ENCODE data around the gene ENPP3.
"Not testable (repeated sequence)": the region's sequence is repeated elsewhere in the genome, so short reads cannot be mapped to it uniquely, and the experiment has no call there.

ENPP3 gene

DNA sequence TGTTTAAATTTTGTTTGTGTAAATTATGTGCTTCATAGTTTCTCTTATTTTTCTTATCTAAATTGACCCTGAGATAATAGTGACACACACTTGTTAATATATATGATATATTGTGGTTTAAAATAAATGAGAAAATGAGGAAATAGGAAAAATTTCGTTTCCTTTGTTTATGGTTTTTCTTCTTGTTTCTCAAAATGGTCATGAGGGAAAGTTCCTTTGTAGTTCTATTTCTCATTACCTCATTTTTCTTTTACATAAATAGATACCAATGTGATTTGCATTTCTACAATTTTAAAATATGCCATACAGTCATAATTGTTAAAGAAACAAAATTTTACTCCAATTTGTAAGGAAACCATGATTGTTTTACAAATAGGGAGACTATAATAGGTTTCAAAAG lies 54.9 kb downstream of the ENPP3 start:
- no peak for DNase-seq

GRCh38 chr6:131692589-131692988 lies 55.5 kb downstream of the ENPP3 start:
- DNase-seq: no peak

DNA sequence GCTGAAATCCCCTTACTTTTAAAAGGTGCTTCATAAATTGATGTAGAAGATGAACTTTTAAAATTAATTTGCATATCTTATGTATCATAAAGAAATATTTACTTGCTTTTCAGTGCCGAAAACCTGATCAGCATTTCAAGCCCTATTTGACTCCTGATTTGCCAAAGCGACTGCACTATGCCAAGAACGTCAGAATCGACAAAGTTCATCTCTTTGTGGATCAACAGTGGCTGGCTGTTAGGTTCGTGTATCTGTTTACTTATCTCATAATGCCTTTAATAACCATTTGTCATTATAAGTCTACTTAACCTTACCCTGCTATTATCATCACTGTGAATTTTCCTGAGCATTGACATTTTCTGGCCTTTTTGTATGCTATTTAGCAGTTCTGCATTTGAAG lies 56.3 kb downstream of the ENPP3 start:
- no peak for DNase-seq

GRCh38 chr6:131694832-131695426 lies 57.8 kb downstream of the ENPP3 start:
- peak; percentile 71 for DNase-seq

GRCh38 chr6:131696956-131697355 lies 59.9 kb downstream of the ENPP3 start:
- no peak for DNase-seq

- DNase-seq: not testable (repeated sequence)
These were observed 63.7 kb downstream of the ENPP3 start for GRCh38 chr6:131700851-131701250.

DNA sequence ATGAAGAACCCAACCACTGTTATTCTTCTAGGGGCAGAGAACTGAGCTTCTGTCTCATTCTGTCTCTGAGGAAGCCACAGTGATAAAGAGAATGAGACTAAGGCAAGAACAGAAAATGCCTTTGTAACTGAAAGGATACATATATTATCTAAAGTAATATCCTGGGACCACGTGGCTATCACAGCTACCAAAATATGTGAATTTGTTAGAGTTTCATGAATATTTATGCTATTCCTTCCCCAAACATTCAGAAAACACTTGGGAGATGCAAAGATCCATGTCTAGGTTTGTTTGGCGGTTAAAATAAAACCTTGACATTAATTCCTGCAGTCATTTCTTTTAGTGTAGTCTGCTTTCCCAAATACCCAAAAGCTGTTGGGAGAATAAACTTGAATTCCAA lies 66.8 kb downstream of the ENPP3 start:
- DNase-seq: not testable (repeated sequence)

- DNase-seq: not testable (repeated sequence)
These were observed 73.8 kb downstream of the ENPP3 start, which contains the start of gene CTAGE9 for GRCh38 chr6:131710917-131711316. Gene CTAGE9 (minus strand): TSS chr6:131711017. CDS start chr6:131711017, 0 bp downstream.

DNA sequence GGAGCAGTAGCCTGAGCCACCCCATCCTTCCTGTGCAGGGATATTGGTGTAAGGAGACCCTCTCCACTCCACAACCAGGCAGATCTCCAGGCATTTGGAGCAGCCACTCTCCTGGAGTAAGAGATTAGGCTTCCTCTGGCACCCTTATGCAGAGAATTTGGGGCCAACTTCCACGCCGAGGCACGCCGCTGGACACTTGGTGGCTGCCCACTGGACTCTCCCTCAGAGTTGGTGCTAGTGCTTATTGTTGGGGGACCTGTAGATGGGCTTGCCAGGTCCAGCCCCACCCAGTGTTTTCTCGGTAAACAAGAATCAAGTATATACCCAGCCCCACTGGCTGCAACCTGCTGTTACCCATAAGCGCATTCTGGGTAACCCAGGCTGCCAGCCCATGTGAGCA lies 78.5 kb downstream of the ENPP3 start:
- not testable (repeated sequence) for DNase-seq

- no peak for DNase-seq
These were observed 80.9 kb downstream of the ENPP3 start for GRCh38 chr6:131717836-131718542.

DNA sequence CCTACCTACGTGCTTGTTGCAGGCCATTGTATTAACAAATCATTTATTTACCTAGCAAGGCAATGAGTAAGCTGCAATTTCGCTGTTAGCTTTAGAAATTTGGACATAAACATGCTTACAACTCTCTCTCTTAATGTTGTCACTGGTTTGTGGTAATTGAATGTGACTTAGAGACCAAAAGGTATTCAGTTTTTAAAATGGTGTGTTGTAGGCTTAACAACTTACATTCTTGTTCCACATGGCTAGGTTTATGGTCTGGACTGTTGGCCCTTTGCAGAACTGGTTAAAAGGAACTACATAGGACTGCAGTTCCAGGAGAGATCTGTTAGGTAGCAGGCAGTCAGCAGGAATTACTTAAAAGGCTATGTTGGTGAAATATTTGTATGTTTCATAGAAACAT lies 84.1 kb downstream of the ENPP3 start:
- no peak for DNase-seq

- no peak for DNase-seq
These were observed 87.0 kb downstream of the ENPP3 start for GRCh38 chr6:131724114-131724513.

DNA sequence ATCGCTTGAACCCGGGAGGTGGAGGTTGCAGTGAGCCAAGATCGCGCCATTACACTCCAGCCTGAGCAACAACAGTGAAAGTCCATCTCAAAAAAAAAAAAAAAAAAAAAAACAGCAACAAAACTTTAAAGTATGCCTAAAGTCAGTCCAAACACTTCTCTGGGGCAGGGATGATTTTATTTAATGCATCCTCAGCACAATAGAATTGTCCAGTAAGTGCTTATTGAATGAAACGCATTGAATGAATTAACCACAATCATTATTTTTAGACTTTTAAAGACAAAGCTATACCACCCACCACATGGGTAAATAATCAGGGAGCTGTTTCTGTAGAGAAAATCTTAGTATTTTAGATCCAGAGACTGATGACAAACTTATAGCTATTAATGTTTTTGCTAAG lies 90.4 kb downstream of the ENPP3 start:
- DNase-seq: no peak

DNA sequence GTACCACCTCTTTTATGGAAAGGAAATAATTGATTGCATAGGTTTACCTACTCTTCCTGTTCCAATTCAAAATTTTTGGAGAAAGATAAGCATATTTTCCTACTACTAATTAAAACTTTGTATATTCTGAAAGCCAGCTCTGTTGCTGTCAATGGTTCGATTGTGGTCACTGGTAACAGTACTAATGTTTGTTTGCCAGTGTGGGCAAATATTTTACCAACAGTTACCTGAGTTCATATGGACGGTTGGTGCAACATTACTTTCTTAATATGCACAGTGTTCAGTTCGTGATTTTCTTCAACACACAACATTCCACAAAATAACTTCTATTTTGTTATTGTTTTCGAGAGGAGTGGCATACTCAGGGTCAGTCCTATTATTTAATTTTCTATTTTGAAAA lies 90.8 kb downstream of the ENPP3 start:
- no peak for DNase-seq

DNA sequence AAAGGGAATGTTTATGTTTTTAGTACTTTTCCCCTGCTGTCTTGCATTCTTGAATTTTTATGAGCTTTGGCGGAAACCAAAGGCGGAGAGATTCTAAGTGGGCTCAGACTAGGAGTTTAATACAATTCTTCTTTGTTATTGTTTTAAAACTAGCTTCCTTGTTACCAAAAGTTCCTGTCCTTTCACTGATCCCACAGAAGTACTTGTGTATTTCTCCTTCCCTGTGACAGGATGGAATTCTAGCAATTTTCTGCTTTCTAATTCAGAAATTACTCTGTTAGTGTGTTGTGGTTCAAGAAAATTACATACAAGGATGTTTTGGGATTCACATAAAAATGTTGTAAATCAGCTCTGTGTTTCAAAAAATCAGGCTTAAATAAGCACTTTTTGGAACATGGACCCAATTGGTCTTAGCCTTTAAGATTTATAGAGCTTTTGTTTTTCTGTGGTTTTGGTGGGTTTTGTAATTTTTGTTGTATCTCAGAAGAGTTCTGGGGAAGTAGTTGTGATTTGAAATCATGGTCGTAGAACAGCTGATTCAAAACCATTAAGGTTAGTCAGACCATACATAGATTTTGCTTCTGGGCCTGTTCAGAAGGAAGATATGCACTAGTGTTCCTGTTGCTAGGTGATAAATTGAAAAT lies 91.3 kb downstream of the ENPP3 start:
- no peak for DNase-seq

DNA sequence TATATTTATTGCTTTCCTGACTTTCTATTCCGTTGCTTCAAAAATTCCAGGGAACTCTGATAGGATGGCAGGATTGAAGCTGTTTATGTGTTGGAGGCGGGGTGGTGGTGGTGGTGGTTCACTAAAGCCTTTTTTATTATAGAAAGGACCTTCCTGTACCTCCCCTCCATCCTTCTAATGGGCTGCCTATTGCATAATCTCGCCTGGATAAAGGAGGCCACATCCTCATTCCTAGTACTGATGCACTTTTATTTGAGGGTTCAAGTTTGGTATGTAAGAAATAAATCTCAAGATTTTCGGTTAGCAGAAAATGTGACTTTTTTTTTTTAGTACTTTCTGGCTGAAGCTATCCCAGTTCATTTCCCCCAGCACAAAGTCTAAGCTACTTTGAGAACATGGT lies 92.4 kb downstream of the ENPP3 start:
- no peak for DNase-seq

DNA sequence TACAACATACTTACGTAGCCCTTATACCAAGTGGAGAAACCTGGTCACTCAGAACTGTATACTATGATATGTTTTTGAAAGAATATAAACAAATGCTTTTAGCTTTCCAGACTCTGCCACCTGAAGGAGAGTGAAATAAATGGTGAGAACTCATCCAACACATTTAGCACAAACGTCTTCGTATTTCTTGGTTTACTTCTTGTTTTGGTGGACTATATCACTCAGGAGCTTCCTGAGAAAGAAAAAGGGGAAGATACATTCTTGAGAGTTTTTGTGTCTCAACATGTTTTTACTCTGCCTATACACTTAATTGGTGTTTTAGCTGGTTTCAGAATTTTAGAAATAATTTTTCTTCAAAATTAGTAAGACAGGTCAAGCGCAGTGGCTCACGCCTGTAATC lies 93.2 kb downstream of the ENPP3 start:
- DNase-seq: no peak

- DNase-seq: no peak
These were observed 94.1 kb downstream of the ENPP3 start for GRCh38 chr6:131731224-131731623.

DNA sequence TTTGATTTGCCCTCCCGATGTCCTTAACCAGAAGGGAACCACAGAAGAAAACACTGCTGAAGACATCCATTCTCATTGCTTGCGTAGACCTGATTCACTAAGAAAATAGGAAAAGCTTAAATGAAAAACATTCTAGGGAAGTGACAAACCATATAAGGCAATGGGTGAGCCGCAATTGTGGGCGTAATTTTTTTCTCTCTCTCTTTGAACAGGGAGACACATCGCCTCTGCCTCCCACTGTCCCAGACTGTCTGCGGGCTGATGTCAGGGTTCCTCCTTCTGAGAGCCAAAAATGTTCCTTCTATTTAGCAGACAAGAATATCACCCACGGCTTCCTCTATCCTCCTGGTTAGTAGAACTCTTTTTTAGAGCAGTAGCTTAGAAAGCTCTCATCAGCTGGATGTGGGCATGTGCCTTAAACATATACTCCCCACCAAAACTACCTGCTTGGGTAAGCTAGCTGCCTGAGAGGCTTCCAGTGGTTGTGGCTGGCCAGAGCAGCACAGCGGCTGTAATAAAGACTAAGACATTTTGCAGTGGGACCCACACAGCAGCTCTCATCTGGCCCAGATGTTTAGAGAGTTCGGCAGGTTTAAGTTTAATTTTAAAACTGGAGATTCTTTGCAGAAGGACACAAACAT lies 96.4 kb downstream of the ENPP3 start:
- DNase-seq: no peak

GRCh38 chr6:131736003-131736596 lies 99.0 kb downstream of the ENPP3 start:
- peak; percentile 57 for DNase-seq

GRCh38 chr6:131736811-131737210 lies 99.7 kb downstream of the ENPP3 start:
- no peak for DNase-seq

DNA sequence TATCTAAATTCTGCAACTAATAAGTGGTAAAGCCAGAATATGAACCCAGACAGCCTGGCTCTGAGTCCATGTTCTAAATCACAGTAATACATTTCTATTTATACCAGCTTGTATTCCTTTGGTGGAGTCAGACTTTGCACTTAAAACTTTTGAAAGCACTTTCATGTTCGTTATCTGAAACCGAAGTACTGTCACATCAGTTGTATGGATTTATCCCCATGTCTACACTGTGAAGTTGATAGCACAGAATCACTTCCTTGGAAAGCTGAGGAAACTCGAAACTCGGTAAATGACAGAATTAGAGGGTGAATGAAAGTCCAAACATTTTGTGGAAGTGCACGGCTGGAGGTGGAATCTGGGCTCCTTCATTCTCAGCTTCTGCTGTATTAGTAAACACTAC lies 102.0 kb downstream of the ENPP3 start:
- no peak for DNase-seq

- DNase-seq: no peak
These were observed 103.1 kb downstream of the ENPP3 start for GRCh38 chr6:131740161-131740560.

Measured in NCI-H69 (cell line).